T1000 (cell line): ENCODE results near the gene SEC23IP.
A peak's percentile ranks its signal among the peaks of the same experiment; 100 is the strongest.
"Not testable (repeated sequence)": the region's sequence is repeated elsewhere in the genome, so short reads cannot be mapped to it uniquely, and the experiment has no call there.

Experiments used
- DNase-seq: peaks from one replicate; lab custom pipeline; 2025; ENCODE audit warnings: mixed read lengths; lab: John Stamatoyannopoulos, UW

The SEC23IP gene

DNA sequence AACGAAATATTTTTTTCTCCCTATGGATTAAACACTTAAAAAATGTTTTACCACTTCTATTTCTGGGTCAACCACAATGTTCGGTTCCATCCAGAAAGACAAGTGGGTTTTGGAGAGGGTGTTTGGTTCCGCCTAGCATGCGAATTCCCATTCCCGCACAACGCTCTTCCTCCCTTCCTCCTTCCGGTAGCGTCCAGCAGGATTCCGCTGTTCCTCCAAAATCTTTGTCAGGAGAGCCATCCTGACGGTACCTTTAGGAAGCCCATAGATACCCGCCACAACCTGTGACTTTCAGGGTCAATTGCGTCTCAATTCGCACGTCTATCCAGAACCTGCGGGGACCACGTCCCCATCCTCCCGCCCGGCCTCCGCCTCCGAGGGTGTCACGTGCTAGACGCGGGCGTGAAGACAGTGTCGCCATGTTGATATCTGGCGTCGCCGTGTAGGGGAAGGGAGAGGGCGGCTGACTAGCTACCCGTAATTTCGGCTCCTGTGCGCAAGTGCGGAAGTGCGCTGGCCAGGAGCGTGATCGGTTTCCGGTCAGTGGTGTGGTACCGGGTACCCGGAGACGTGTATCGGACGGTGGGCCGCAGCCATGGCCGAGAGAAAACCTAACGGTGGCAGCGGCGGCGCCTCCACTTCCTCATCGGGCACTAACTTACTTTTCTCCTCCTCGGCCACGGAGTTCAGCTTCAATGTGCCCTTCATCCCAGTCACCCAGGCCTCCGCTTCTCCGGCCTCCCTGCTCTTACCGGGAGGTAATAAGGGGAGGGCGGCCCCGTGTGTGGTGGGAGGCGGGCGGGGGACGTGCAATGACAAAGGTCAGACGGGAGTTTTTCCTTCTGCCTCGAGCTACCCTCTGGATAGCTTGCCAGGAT lies at the start of gene SEC23IP:
Gene SEC23IP (plus strand): TSS at position 543 of the 878 bp plus-strand sequence. CDS start 53 bp downstream, at position 596.
- DNase-seq: peak; percentile 93

DNA sequence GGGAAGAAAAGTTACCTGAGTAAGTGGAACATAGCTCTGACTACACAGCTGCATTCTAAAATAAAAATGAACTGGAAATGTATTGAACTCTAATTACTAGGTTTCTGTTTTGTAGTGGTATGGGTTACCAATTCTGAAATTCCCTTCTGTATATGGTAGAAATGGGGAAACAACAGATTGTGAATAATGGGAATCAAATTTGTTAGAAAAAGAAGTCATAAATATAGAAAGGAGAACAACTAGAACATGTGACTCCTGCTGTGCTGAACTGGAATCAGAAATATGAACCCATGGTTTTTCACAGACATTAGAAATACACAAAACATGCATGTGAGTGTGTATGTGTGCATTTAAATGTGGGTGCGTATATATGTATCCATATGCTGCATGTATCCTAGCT lies 46.9 kb upstream of the SEC23IP start:
- no peak for DNase-seq

DNA sequence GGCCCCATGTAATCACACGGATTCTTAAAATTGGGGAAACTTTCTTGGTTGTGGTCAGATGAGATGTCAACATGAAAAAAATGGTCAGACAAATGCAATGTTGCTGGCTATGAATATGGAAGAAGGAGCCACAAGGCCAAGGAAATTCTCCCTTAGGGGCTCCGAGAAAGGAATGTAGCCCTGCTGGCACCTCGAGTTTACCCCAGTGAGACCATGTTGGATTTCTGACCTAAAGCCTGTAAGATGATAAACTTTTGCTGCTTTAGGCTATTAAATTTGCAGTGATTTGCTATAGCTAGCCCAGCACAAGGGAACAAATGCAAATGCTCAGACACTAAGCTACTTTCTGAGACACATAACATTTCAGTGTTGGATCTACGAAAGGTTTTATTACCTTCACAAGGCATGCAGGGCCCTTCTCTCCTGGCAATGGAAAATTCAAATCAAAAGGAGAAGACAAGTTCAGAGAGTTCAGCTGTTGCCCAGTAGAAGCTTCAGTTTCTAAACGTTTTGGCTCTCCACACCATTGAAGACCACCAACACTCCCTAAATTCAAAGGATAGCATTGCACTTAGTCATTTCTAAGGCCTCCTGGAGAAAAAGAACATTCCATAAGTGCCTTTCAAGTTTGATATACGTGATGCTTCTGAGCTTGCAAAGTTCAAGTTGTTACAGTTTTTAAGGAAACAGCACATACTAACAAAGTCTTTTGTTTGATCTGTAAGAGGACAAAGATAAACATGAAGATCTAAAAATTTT lies 43.3 kb upstream of the SEC23IP start:
- no peak for DNase-seq

DNA sequence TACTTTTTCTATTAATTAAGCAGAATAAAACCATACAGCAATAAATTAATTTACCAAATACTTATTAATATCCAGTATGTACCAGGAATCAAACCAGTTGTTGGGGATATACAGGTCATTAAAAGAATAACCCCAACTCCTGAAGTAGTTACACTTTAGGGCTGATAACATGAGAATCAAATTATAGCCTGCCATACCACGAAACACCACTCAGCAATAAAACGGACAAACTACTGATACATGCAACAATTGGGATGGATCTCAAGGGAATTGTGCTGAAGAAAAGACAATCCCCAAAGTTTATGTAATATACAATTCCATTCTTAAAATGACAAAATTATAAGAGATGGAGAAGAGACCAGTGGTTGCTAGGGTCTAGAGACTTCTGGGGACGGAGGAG lies 42.6 kb upstream of the SEC23IP start:
- DNase-seq: no peak

DNA sequence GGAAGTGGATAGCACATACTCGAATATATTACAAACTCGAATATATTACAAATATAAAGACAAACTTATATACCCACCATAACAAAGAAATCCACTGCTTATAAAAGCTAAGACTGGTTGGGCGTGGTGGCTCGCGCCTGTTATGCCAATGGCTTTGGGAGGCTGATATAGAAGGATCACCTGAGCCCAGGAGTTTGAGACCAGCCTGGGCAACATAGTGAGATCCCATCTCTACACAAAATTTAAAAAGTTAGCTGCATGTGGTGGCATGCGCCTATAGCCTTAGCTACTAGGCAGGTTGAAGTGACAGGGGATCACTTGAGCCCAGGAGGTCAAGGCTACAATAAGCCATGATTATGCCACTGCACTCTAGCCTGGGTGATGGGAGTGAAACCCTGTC lies 40.3 kb upstream of the SEC23IP start:
- no peak for DNase-seq

DNA sequence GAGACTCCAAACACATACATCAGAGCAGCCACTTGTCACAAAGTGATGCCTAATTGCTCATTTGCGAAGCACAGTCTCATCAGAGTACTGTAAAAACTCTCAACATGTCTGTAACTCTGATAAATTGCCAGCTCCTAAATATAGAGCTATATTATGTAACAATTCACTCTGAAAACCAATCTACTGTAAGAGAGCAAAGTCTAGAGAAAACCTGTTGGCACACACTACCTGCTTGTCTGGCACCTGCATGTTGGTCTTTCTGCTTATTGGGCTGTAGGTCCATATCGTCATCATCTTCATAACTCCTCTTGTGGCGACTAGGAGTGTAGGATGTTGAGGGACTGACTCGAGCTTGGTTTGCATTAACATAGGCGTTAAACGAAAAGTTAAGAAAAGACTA lies 39.7 kb upstream of the SEC23IP start:
- DNase-seq: no peak

- no peak for DNase-seq
Observed at GRCh38 chr10:119853574-119853973, 39.0 kb upstream of the SEC23IP start.

DNA sequence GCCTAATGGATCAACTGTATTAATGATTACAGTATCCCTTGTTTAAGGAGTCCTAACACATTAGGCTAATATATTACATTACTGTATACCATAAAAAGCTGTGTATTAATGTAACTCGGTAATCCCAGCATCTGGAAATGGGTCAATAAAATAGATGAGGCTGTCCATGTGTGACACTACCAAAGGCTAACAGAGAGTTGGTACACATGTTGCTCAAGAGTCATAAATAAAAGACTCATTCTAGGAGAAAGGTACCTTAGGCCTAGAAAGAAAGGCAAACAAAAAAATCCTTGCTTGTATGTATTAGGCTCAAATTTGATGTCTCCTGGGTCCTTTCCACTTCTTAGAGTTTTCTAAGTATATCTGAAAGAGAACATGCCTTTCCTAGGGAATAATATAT lies 34.5 kb upstream of the SEC23IP start:
- DNase-seq: no peak

- no peak for DNase-seq
Observed at GRCh38 chr10:119859420-119860258, 32.9 kb upstream of the SEC23IP start.

GRCh38 chr10:119860866-119861607 lies 31.5 kb upstream of the SEC23IP start:
- no peak for DNase-seq

DNA sequence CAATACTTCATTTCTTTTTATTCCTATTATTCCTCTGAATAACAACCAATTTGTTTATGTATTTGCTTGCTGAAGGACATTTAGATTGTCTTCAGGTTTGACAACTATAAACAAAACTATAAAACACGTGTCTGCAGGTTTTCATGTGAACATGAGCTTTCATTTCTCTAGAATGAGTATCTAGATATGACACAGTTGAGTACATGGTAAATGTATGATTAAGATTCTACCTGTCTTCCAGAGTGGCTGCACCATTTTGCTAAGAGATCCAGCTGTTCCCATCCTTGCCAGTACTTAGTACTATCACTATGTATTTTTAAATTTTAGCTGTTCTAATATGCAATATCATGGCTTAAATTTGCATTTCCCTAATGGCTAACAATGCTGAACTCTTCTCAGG lies 30.0 kb upstream of the SEC23IP start:
- no peak for DNase-seq

- DNase-seq: no peak
Observed at GRCh38 chr10:119863951-119864565, 28.5 kb upstream of the SEC23IP start.

DNA sequence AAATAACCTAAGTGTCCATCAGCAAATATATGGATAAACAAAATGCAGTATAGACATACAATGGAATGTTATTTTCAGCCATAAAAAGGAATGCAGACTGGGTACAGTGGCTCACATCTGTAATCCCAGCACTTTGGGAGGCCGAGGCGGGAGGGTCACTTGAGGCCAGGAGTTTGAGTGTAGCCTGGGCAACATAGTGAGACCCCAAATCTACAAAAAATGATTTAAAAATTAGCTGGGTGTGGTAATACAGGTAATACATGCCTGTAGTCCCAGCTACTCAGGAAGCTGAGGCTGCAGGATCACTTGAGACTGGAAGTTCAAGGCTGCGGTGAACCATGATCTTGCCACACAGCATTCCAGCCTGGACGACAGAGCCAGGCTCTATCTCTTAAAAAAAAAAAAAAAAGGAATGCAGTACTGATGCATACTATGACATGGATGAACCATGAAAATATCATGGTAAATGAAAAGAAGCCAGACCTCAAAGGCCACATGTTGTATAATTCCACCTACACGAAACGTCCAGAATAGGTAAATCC lies 26.8 kb upstream of the SEC23IP start:
- DNase-seq: no peak

DNA sequence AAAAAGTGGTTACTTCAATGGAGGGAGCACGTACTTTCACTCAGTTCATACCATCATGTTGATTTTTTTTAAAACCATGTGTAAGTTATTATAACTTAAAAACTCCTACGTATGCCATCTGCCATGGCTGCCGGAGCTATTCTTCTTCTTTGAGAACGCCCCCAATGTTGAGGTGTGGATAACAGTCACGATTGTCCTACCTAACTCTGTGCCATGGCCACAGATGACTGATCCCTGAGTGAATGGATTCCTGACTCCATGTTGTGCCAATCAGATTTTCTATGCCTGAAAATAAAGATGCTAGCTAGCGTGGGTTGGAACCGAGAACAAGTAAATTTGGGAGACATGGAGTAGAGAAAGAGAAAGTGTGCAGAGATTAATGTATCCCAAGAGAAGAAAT lies 25.2 kb upstream of the SEC23IP start:
- DNase-seq: no peak

DNA sequence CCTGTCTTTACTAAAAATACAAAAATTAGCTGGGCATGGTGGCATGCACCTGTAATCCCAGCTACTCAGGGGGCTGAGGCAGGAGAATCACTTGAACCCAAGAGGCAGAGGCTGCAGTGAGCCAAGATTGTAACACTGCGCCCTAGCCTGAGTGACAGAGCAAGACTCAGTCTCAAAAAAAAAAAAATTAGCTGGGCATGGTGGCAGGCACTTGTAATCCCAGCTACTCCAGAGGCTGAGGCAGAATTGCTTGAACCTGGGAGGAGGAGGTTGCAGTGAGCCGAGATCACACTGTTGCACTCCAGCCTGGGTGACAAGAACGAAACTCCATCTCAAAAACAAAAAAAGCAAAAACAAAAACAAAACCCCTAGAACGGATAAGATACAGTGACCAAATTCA lies 23.1 kb upstream of the SEC23IP start:
- DNase-seq: not testable (repeated sequence)

GRCh38 chr10:119871881-119872609 lies 20.5 kb upstream of the SEC23IP start:
- no peak for DNase-seq

DNA sequence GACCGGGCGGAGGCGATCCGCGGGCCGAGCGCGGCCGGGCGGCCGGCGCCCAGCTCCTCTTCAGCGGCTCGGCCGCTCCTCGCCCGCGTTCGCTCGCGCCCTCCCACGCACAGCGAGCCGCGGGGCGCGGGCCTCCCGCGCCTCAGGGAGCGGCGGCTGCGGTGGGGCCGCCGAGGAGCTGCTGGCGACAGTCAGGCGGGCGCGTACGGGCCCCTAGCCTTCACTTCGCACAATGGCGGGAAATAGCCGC lies 20.0 kb upstream of the SEC23IP start, which contains the start of gene MCMBP:
Gene MCMBP (minus strand): TSS at position 234 of the 250 bp plus-strand sequence. CDS start 259 bp downstream, outside the sequence.
- DNase-seq: no peak

DNA sequence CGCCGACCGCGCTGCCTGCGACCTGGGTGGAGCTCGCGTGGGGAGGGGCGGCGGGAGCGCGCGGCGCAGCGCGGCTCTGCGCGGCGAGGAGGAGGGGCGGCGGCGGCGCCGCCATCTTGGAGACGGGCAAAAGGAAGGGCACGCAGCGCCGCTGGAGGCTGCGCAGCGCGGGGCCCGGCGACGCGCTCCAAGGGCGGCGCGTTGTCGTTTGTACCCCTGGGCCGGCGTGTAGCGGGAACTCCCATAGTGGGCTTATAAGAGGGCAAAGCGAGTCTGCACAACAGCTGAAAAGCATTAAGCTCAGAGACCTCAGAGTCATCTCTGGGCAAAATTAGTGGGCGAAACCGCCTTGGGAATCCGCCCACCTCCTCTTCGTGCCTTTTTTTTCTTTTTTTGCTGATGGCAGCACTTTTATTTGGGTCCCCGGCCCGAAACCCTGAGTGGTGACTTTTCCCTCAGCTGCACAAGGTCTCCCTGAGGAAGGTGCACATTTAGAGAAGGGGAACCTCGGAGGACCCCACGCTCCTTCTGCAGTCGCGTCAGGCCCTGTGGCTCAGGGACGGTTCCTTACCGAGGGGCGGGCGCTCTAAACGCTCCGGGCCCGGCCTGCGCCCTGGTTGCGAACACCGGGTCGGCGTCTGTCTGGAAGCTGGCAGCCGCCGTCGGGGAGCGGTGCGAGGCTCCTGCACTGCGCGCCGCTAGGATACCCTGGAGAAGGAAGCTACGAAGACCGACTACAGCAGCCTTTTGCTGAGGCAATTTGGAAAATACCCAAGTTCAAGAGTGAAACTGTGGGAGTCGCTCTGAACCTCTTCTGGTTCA lies 19.5 kb upstream of the SEC23IP start:
- peak; percentile 77 for DNase-seq

DNA sequence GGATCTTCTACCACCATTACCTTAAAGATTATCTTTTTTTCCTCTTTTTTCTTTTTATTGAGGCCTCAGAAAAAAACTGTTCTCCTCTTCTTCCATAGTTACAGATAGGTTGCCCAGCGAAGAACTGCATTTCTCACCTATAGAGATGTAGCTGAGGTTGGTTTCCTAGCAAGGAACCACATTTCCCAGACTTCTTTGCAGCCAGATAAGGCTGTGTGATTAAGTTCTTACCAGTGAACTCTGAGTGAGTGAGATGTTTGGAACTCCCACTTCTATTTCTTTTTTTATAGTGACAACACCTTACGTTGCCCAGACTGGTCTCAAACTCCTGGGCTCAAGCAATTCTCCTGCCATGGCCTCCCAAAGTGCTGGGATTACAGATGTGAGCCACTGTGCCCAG lies 14.0 kb upstream of the SEC23IP start:
- DNase-seq: no peak
